Skeletal muscle satellite cell (primary cell): ENCODE results near the gene ZNF669.
A peak's percentile ranks its signal among the peaks of the same experiment; 100 is the strongest.

Experiments
- H3K27me3 ChIP-seq: 2 replicates; pipeline ENCODE4 v1.7.0; 2013; ENCODE audit warnings: low read length; ENCODE audit not compliant: control insufficient read depth, insufficient read depth
- H3K36me3 ChIP-seq: 2 replicates; pipeline ENCODE4 v1.7.0; 2013; ENCODE audit warnings: mild to moderate bottlenecking, control low read depth, low read length; ENCODE audit not compliant: insufficient read depth
- H3K4me1 ChIP-seq: 2 replicates; pipeline ENCODE4 v1.7.0; 2013; ENCODE audit warnings: low read length; ENCODE audit not compliant: control insufficient read depth, insufficient read depth
- H3K4me2 ChIP-seq: 2 replicates; pipeline ENCODE4 v1.7.0; 2013; ENCODE audit warnings: mild to moderate bottlenecking, low read length
- H3K4me3 ChIP-seq: 2 replicates; pipeline ENCODE4 v1.7.0; 2013; ENCODE audit warnings: low read length
- H3K9ac ChIP-seq: 2 replicates; pipeline ENCODE4 v1.7.0; 2013; ENCODE audit warnings: mild to moderate bottlenecking, low read depth, low read length, moderate library complexity
- H3K9me3 ChIP-seq: replicated peaks from 2 replicates; pipeline ENCODE4 v1.7.0; 2013; ENCODE audit warnings: mild to moderate bottlenecking, control low read depth, low read length

The ZNF669 gene

GRCh38 chr1:247110627-247111258 is 6.6 kb upstream of the ZNF669 start:
- Histone ChIP-seq H3K27me3 (peaks cover 7% of the 10 kb centered on the region), H3K4me2 (peak overlapping the region; percentile 93), H3K4me1 (peaks cover 8% of the 10 kb centered on the region), H3K9ac (peak overlapping the region; percentile 83), H3K9me3 (no peaks in the 10 kb centered on the region), H3K4me3 (peak overlapping the region; percentile 83), H3K36me3 (no peaks in the 10 kb centered on the region)

- Histone ChIP-seq H3K4me1 (peaks cover 11% of the 10 kb centered on the region), H3K9ac (no peak overlapping the region), H3K4me3 (no peak overlapping the region), H3K27me3 (peaks cover 7% of the 10 kb centered on the region), H3K36me3 (peaks cover 3% of the 10 kb centered on the region), H3K9me3 (no peaks in the 10 kb centered on the region), H3K4me2 (no peak overlapping the region)
Measured at GRCh38 chr1:247107694-247108093, 3.5 kb upstream of the ZNF669 start.

GRCh38 chr1:247105966-247106365 is 1.8 kb upstream of the ZNF669 start:
- Histone ChIP-seq H3K9ac (no peak overlapping the region), H3K4me2 (no peak overlapping the region), H3K27me3 (peaks cover 7% of the 10 kb centered on the region), H3K4me1 (peaks cover 6% of the 10 kb centered on the region), H3K9me3 (peaks cover 13% of the 10 kb centered on the region), H3K36me3 (peaks cover 18% of the 10 kb centered on the region), H3K4me3 (no peak overlapping the region)

GRCh38 chr1:247104965-247105364 is 809 bp upstream of the ZNF669 start:
- Histone ChIP-seq H3K4me3 (peak overlapping the region; percentile 51), H3K4me1 (peaks cover 6% of the 10 kb centered on the region), H3K9ac (no peak overlapping the region), H3K9me3 (peaks cover 22% of the 10 kb centered on the region), H3K36me3 (peaks cover 27% of the 10 kb centered on the region), H3K27me3 (peaks cover 7% of the 10 kb centered on the region), H3K4me2 (peak overlapping the region; percentile 57)

GRCh38 chr1:247102381-247102780 is 1.8 kb downstream of the ZNF669 start:
- H3K9me3 ChIP-seq, result peaks cover 34% of the 10 kb centered on the region
- H3K4me2 ChIP-seq, result peak overlapping the region; percentile 94
- H3K27me3 ChIP-seq, result peaks cover 5% of the 10 kb centered on the region
- H3K4me3 ChIP-seq, result peak overlapping the region; percentile 99
- peaks cover 41% of the 10 kb centered on the region for H3K36me3 ChIP-seq
- no peak overlapping the region for H3K9ac ChIP-seq
- H3K4me1 ChIP-seq, result peaks cover 6% of the 10 kb centered on the region

- no peaks in the 10 kb centered on the region for H3K27me3 ChIP-seq
- peaks cover 45% of the 10 kb centered on the region for H3K36me3 ChIP-seq
- peaks cover 6% of the 10 kb centered on the region for H3K4me1 ChIP-seq
- no peak overlapping the region for H3K9ac ChIP-seq
- peaks cover 36% of the 10 kb centered on the region for H3K9me3 ChIP-seq
- H3K4me3 ChIP-seq, result no peak overlapping the region
- H3K4me2 ChIP-seq, result no peak overlapping the region
Measured at GRCh38 chr1:247100676-247101279, 3.4 kb downstream of the ZNF669 start.

- H3K4me3 ChIP-seq, result no peak overlapping the region
- peaks cover 33% of the 10 kb centered on the region for H3K9me3 ChIP-seq
- peaks cover under 1% of the 10 kb centered on the region for H3K4me1 ChIP-seq
- H3K4me2 ChIP-seq, result no peak overlapping the region
- peaks cover 37% of the 10 kb centered on the region for H3K36me3 ChIP-seq
- no peak overlapping the region for H3K9ac ChIP-seq
- no peaks in the 10 kb centered on the region for H3K27me3 ChIP-seq
Measured at GRCh38 chr1:247096958-247097357, 7.2 kb downstream of the ZNF669 start.

- H3K36me3 ChIP-seq, result peaks cover 33% of the 10 kb centered on the region
- H3K4me1 ChIP-seq, result no peaks in the 10 kb centered on the region
- no peak overlapping the region for H3K4me2 ChIP-seq
- H3K9ac ChIP-seq, result no peak overlapping the region
- no peak overlapping the region for H3K4me3 ChIP-seq
- no peaks in the 10 kb centered on the region for H3K27me3 ChIP-seq
- H3K9me3 ChIP-seq, result peaks cover 29% of the 10 kb centered on the region
Measured at GRCh38 chr1:247096544-247096943, 7.6 kb downstream of the ZNF669 start.

- Histone ChIP-seq H3K4me1 (no peaks in the 10 kb centered on the region), H3K9me3 (peaks cover 25% of the 10 kb centered on the region), H3K4me3 (no peak overlapping the region), H3K36me3 (peaks cover 29% of the 10 kb centered on the region), H3K27me3 (no peaks in the 10 kb centered on the region), H3K9ac (no peak overlapping the region), H3K4me2 (no peak overlapping the region)
Measured at GRCh38 chr1:247096112-247096511, 8.0 kb downstream of the ZNF669 start.

GRCh38 chr1:247090455-247090854 is 13.7 kb downstream of the ZNF669 start:
- H3K9me3 ChIP-seq, result no peaks in the 10 kb centered on the region
- no peaks in the 10 kb centered on the region for H3K36me3 ChIP-seq
- no peaks in the 10 kb centered on the region for H3K4me1 ChIP-seq
- no peaks in the 10 kb centered on the region for H3K27me3 ChIP-seq
- H3K4me2 ChIP-seq, result no peak overlapping the region
- no peak overlapping the region for H3K9ac ChIP-seq
- H3K4me3 ChIP-seq, result no peak overlapping the region

GRCh38 chr1:247089616-247090375 is 14.4 kb downstream of the ZNF669 start:
- no peak overlapping the region for H3K4me2 ChIP-seq

More at GRCh38 chr1:247089616-247090375, 14.4 kb downstream of the ZNF669 start:
- no peaks in the 10 kb centered on the region for H3K4me1 ChIP-seq
- H3K27me3 ChIP-seq, result no peaks in the 10 kb centered on the region
- no peak overlapping the region for H3K9ac ChIP-seq
- H3K4me3 ChIP-seq, result no peak overlapping the region
- H3K9me3 ChIP-seq, result no peaks in the 10 kb centered on the region
- no peaks in the 10 kb centered on the region for H3K36me3 ChIP-seq
